Activated T-cell treated with anti-CD3 and anti-CD28 coated beads for 24 hours (primary cell): ENCODE results near the gene ATG4C.
"Not testable (repeated sequence)": the region's sequence is repeated elsewhere in the genome, so short reads cannot be mapped to it uniquely, and the experiment has no call there.

Experiments used
- DNase-seq: peaks from one replicate; pipeline ENCODE4 v3.0.0-alpha.2; 2020; ENCODE audit warnings: low read depth

The ATG4C gene

GRCh38 chr1:62774971-62775595, 8.8 kb upstream of the ATG4C start:
- no peak for DNase-seq

GRCh38 chr1:62778208-62778607, 5.7 kb upstream of the ATG4C start:
- DNase-seq = no peak

- DNase-seq = no peak
These were observed 1.9 kb upstream of the ATG4C start for GRCh38 chr1:62781841-62782543.

GRCh38 chr1:62782544-62783212, 1.3 kb upstream of the ATG4C start:
- DNase-seq = not testable (repeated sequence)

- DNase-seq = no peak
These were observed 805 bp downstream of the ATG4C start for GRCh38 chr1:62784509-62785365.

- DNase-seq = no peak
These were observed 6.8 kb downstream of the ATG4C start for GRCh38 chr1:62790716-62791115.

GRCh38 chr1:62794053-62794452, 10.1 kb downstream of the ATG4C start:
- no peak for DNase-seq

GRCh38 chr1:62796221-62796620, 12.3 kb downstream of the ATG4C start:
- DNase-seq = no peak

- DNase-seq = no peak
These were observed 15.8 kb downstream of the ATG4C start for GRCh38 chr1:62799688-62800087.

- no peak for DNase-seq
These were observed 16.3 kb downstream of the ATG4C start for GRCh38 chr1:62800281-62800680.

GRCh38 chr1:62800825-62801306, 16.9 kb downstream of the ATG4C start:
- no peak for DNase-seq

- no peak for DNase-seq
These were observed 25.9 kb downstream of the ATG4C start for GRCh38 chr1:62809788-62810187.

- no peak for DNase-seq
These were observed 26.7 kb downstream of the ATG4C start for GRCh38 chr1:62810420-62811274.

- DNase-seq = no peak
These were observed 39.6 kb downstream of the ATG4C start for GRCh38 chr1:62823556-62823955.

GRCh38 chr1:62826901-62827300, 43.0 kb downstream of the ATG4C start:
- no peak for DNase-seq

GRCh38 chr1:62827786-62828185, 43.9 kb downstream of the ATG4C start:
- DNase-seq = not testable (repeated sequence)

- DNase-seq = no peak
These were observed 48.3 kb downstream of the ATG4C start for GRCh38 chr1:62832276-62832675.

GRCh38 chr1:62833529-62833928, 49.6 kb downstream of the ATG4C start:
- no peak for DNase-seq

GRCh38 chr1:62834400-62834961, 50.5 kb downstream of the ATG4C start:
- no peak for DNase-seq

GRCh38 chr1:62836856-62837540, 53.1 kb downstream of the ATG4C start:
- DNase-seq = no peak
